OCI-LY3 (cell line): ENCODE measurements around the gene ADTRP.

Source experiments
- CTCF ChIP-seq: fragments of 200-600, 300-600 bp; sonication (generic); IDR thresholded peaks from 2 replicates; pipeline ENCODE4 v1.5.1; 2014; ENCODE audit warnings: antibody characterized with exemption, low read length, low read depth
- EZH2phosphoT487 ChIP-seq: fragments of 200-600 bp; shearing (Covaris generic); IDR thresholded peaks from 2 replicates; pipeline ENCODE4 v1.6.1; 2018; ENCODE audit warnings: antibody characterized with exemption, mixed run types, low read depth

DNA sequence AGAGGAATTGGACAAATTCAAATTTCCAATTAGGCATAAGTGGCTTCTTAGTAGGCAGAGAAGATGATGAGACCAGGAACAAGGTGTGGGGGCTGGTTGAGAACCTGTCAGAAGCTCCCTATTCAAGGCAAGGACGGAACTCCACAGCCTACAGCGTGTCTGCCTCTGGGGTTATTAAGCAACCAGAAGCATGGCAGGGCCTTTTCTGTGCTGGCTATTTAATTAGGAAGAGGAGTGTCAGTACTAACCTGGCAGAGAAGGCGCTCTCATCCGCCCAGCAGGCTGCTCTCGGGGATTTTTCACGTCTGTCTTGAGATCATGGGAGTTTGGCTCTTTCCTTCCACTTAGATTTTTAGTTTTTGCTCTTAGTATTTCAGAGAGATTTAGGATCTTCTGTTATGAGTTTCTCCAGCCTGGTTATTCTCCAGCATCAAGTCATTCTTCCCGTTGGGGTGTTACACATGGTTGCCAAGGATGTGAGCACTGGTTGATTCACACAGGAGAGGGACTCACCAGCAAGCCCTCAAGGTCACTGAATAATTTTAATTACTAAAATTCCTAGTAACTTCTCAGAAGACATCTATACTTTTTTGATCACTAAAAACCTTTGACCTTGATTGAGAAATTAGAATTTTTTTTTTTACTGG lies 23.9 kb downstream of the ADTRP start:
- no peak for TF ChIP-seq CTCF
- no peak for TF ChIP-seq EZH2phosphoT487
